Gastrocnemius medialis (tissue), 4 donors: ENCODE results near the gene ARHGEF11.

Source experiments
- CTCF ChIP-seq, 5 experiments: fragments of 450-650 bp in 3 of 5; fragments of 200-600 bp in 2 of 5; sonication (generic) in 2 of 5; IDR thresholded peaks in 4 of 5; conservative IDR thresholded peaks in 1 of 5; 1 replicate in 4 of 5; 2 replicates in 1 of 5; pipeline ENCODE4 v1.5.1; 2016 to 2019; ENCODE audit warnings: antibody characterized with exemption in 5 of 5, mild to moderate bottlenecking in 3 of 5, moderate library complexity in 3 of 5
- POLR2A ChIP-seq, 2 donors: fragments of 450-650 bp; IDR thresholded peaks; one replicate each; pipeline ENCODE4 v1.6.1; 2017; ENCODE audit warnings: antibody characterized with exemption in 2 of 2, mild to moderate bottlenecking in 2 of 2, moderate library complexity in 2 of 2

GRCh38 chr1:157090771-157091170, 45.2 kb upstream of the ARHGEF11 start:
- TF ChIP-seq CTCF (IDR thresholded peaks at IDR 0.05 in 4 of 5, conservative IDR thresholded peaks at IDR 0.05 in 1 of 5) (no peak), POLR2A (IDR thresholded peaks at IDR 0.05) (no peak)
